Nephron (organoid): ENCODE data around the gene COQ8A.

Experiments
- H3K27ac Mint-ChIP-seq, 3 experiments: 2 replicates each; pipeline ENCODE4 v1.8.0; 2020; ENCODE audit warnings: mixed read lengths in 3 of 3, mild to moderate bottlenecking in 2 of 3, moderate library complexity in 1 of 3
- H3K27me3 Mint-ChIP-seq: 2 replicates; pipeline ENCODE4 v1.8.0; 2021; ENCODE audit warnings: low read depth, mild to moderate bottlenecking, moderate library complexity, mixed read lengths
- H3K36me3 Mint-ChIP-seq: 2 replicates; pipeline ENCODE4 v1.8.0; 2020; ENCODE audit warnings: low read depth, mixed read lengths
- H3K4me1 Mint-ChIP-seq: 2 replicates; pipeline ENCODE4 v1.8.0; 2020; ENCODE audit warnings: mixed read lengths
- H3K4me3 Mint-ChIP-seq, 3 experiments: 2 replicates each; pipeline ENCODE4 v1.8.0; 2020; ENCODE audit warnings: mild to moderate bottlenecking in 3 of 3, mixed read lengths in 3 of 3, moderate library complexity in 2 of 3
- H3K9me3 Mint-ChIP-seq: 2 replicates; pipeline ENCODE4 v1.8.0; 2020; ENCODE audit warnings: mixed read lengths
- CTCF ChIP-seq, 3 experiments: fragments of 200-600 bp; sonication (generic); IDR thresholded peaks; one replicate each; pipeline ENCODE4 v1.5.0; 2021; ENCODE audit warnings: antibody characterized with exemption in 3 of 3; ENCODE audit not compliant: unreplicated experiment in 3 of 3

The COQ8A gene

GRCh38 chr1:226967665-226968064 is 27.6 kb downstream of the COQ8A start:
- no peak overlapping the region for H3K4me3 Mint-ChIP-seq
- H3K27ac Mint-ChIP-seq, result no peak overlapping the region
- H3K4me1 Mint-ChIP-seq, result no peaks in the 10 kb centered on the region
- H3K9me3 Mint-ChIP-seq, result peaks cover 11% of the 10 kb centered on the region
- TF ChIP-seq CTCF (IDR thresholded peaks at IDR 0.05; ENCODE audit: unreplicated experiment in 3 of 3), result no peak
- peaks cover 30% of the 10 kb centered on the region for H3K36me3 Mint-ChIP-seq
- no peaks in the 10 kb centered on the region for H3K27me3 Mint-ChIP-seq

- H3K36me3 Mint-ChIP-seq, result peaks cover 30% of the 10 kb centered on the region
- no peak overlapping the region for H3K27ac Mint-ChIP-seq
- peaks cover 11% of the 10 kb centered on the region for H3K9me3 Mint-ChIP-seq
- no peak overlapping the region for H3K4me3 Mint-ChIP-seq
- H3K27me3 Mint-ChIP-seq, result no peaks in the 10 kb centered on the region
- TF ChIP-seq CTCF (IDR thresholded peaks at IDR 0.05; ENCODE audit: unreplicated experiment in 3 of 3), result no peak
- H3K4me1 Mint-ChIP-seq, result peaks cover 22% of the 10 kb centered on the region
Measured at GRCh38 chr1:226971765-226972164, 31.7 kb downstream of the COQ8A start.

DNA sequence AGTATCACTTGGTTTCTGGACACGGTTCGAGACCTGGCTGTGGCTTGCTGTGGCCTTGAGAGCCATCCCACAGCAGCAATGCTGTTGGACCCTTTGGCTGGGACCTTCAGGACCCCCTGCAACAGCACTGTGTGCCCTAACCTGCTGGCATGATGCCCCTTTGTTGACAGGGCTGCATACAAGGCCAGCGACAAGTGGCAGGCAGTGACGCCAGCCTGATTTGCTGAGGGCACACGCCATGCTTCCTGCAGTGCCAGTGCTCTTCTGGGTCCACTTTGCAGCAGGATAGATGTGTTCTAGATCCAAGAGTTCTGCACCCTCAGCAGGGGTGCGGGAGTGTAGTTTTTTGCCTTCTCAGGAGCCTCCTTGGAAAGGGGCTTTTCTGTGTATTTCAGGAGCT is 32.8 kb downstream of the COQ8A start:
- Mint-ChIP-seq H3K4me3 (no peak overlapping the region), H3K27me3 (no peaks in the 10 kb centered on the region), H3K27ac (peak overlapping the region in 2 of 3 experiments; percentile 46 to 91), H3K36me3 (peaks cover 25% of the 10 kb centered on the region), H3K9me3 (peaks cover 11% of the 10 kb centered on the region), H3K4me1 (peaks cover 22% of the 10 kb centered on the region)
- no peak for TF ChIP-seq CTCF (IDR thresholded peaks at IDR 0.05; ENCODE audit: unreplicated experiment in 3 of 3)

DNA sequence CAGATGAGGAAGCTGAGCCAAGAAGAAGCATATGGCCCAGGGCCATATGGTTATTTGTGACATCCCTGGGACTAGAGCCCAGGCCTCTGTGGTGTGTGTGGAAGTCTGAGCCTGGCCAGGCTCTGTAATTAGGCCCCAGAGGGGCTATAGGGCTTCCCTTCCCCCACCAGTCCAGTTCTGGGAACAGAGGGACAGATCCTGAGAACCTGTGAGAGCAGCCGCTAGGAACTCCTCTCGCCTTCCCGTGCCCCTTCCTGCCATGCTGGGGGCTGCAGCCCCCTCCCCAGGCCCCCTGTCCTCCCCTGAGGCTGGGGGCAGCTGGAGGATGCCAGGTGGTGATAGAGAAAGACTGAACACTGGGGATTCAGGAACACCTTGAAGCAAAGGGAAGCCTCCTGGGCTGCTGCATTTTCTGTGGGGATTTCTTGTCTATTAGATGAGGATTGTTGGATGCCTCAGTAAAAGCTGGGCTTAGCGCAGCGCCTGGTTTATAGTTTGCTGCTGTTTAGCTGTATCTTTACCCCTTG is 33.3 kb downstream of the COQ8A start:
- peaks cover 11% of the 10 kb centered on the region for H3K9me3 Mint-ChIP-seq
- no peaks in the 10 kb centered on the region for H3K27me3 Mint-ChIP-seq
- no peak for TF ChIP-seq CTCF (IDR thresholded peaks at IDR 0.05; ENCODE audit: unreplicated experiment in 3 of 3)
- H3K4me3 Mint-ChIP-seq, result no peak overlapping the region
- peaks cover 22% of the 10 kb centered on the region for H3K4me1 Mint-ChIP-seq
- peaks cover 23% of the 10 kb centered on the region for H3K36me3 Mint-ChIP-seq
- H3K27ac Mint-ChIP-seq, result peak overlapping the region; percentile 86 to 93 (median 91)

- Mint-ChIP-seq H3K27ac (peak overlapping the region; percentile 86 to 93 (median 91)), H3K9me3 (peaks cover 11% of the 10 kb centered on the region)
- no peak for TF ChIP-seq CTCF (IDR thresholded peaks at IDR 0.05; ENCODE audit: unreplicated experiment in 3 of 3)
Measured at GRCh38 chr1:226973898-226974543, 33.9 kb downstream of the COQ8A start.

More at GRCh38 chr1:226973898-226974543, 33.9 kb downstream of the COQ8A start:
- Mint-ChIP-seq H3K4me1 (peaks cover 22% of the 10 kb centered on the region), H3K27me3 (no peaks in the 10 kb centered on the region), H3K36me3 (peaks cover 17% of the 10 kb centered on the region), H3K4me3 (no peak overlapping the region)
